Neutrophil (primary cell): Measurements from ENCODE around the gene JPH3.

Source experiments
- H3K27ac ChIP-seq: fragments of 200-600 bp; sonication (generic); 2 replicates; pipeline ENCODE4 v1.5.1; 2016; ENCODE audit warnings: mild to moderate bottlenecking, moderate library complexity
- H3K27me3 ChIP-seq: fragments of 200-600 bp; sonication (generic); 2 replicates; pipeline ENCODE4 v1.6.0; 2016; ENCODE audit warnings: mild to moderate bottlenecking
- H3K36me3 ChIP-seq: fragments of 200-600 bp; sonication (generic); 2 replicates; pipeline ENCODE4 v1.5.1; 2017
- H3K4me1 ChIP-seq, 2 experiments: fragments of 200-600 bp in 1 of 2; sonication (generic) in 1 of 2; 1 replicate in 1 of 2; 2 replicates in 1 of 2; pipeline versions ENCODE4 v1.5.1 to v1.6.1; 2013 to 2016; ENCODE audit warnings: low read depth in 1 of 2, low read length in 1 of 2, mild to moderate bottlenecking in 1 of 2, moderate library complexity in 1 of 2; ENCODE audit not compliant: control insufficient read depth in 1 of 2, insufficient read depth in 1 of 2
- H3K4me3 ChIP-seq, 2 experiments: fragments of 200-600 bp in 1 of 2; sonication (generic) in 1 of 2; 1 replicate in 1 of 2; 2 replicates in 1 of 2; pipeline ENCODE4 v1.5.1; 2013 to 2016; ENCODE audit warnings: low read depth in 1 of 2, low read length in 1 of 2, mild to moderate bottlenecking in 1 of 2, moderate library complexity in 1 of 2
- H3K9me3 ChIP-seq: fragments of 200-600 bp; sonication (generic); 2 replicates; pipeline ENCODE4 v1.5.1; 2016
- TF ChIP-seq, protein P1 (sequence below): fragments of 200-600 bp; sonication (generic); IDR thresholded peaks from 2 replicates; pipeline ENCODE4 v1.5.1; 2016; ENCODE audit warnings: antibody characterized with exemption

Gene JPH3

DNA sequence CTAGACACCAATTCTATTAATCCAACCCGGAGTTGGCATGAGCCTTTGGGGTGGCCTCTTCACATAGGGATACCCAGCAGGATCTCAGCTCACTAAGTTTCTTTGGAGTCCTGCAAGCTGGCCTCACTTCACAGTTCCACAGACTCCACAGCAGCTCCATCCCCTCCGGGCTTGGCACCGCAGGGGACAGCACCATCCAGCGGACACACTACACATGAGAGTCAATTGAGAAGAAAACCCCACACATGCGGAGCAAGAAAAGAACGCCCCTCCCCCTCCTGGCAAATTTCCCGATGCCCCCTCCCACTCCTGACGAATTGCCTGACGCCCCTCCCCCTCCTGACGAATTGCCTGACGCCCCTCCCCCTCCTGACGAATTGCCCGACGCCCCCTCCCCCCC is 132.3 kb downstream of the JPH3 start:
- Histone ChIP-seq H3K4me3 (no peak overlapping the region), H3K36me3 (peaks cover 36% of the 10 kb centered on the region), H3K27me3 (no peaks in the 10 kb centered on the region), H3K27ac (no peak overlapping the region), H3K9me3 (no peaks in the 10 kb centered on the region), H3K4me1 (no peaks in the 10 kb centered on the region)
- TF ChIP-seq, protein P1, sequence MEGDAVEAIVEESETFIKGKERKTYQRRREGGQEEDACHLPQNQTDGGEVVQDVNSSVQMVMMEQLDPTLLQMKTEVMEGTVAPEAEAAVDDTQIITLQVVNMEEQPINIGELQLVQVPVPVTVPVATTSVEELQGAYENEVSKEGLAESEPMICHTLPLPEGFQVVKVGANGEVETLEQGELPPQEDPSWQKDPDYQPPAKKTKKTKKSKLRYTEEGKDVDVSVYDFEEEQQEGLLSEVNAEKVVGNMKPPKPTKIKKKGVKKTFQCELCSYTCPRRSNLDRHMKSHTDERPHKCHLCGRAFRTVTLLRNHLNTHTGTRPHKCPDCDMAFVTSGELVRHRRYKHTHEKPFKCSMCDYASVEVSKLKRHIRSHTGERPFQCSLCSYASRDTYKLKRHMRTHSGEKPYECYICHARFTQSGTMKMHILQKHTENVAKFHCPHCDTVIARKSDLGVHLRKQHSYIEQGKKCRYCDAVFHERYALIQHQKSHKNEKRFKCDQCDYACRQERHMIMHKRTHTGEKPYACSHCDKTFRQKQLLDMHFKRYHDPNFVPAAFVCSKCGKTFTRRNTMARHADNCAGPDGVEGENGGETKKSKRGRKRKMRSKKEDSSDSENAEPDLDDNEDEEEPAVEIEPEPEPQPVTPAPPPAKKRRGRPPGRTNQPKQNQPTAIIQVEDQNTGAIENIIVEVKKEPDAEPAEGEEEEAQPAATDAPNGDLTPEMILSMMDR: no peak

DNA sequence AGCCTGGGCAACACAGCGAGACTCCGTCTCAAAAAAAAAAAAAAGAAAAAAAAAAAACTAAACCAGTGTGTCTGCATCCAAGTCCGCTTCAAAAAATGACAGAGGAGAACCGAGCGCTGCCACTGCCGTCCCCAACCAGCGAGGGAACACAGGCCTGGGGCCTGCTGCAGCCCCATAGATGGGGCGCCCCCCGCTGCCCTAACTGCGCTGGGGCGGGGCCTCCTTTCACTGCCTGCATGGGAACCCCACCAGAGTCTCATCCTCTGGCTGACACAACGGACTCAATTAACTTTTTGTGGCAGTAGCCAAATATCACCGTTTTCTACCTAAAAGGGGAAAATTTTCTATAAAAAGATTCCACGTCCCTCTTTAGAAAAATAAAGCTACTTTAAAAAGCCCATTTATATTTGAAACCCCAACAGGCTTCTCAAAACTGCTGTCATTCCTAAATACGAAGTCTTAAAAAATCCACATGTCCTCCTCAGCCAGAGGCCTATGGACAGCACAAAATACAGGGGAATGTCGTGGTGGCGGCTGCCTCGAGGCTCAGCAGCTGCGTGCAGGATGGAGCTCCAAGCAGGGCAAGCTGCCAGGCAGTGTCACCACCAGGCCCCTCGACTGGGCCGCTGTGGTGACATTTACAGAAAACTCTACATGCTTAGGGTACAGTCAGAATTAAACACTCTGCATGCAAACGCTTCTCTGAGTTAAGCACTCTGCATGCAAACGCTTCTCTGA is 133.1 kb downstream of the JPH3 start:
- Histone ChIP-seq H3K9me3 (no peaks in the 10 kb centered on the region), H3K27me3 (no peaks in the 10 kb centered on the region), H3K4me3 (no peak overlapping the region), H3K4me1 (no peaks in the 10 kb centered on the region), H3K27ac (no peak overlapping the region), H3K36me3 (peaks cover 38% of the 10 kb centered on the region)
- TF ChIP-seq, protein P1: no peak

DNA sequence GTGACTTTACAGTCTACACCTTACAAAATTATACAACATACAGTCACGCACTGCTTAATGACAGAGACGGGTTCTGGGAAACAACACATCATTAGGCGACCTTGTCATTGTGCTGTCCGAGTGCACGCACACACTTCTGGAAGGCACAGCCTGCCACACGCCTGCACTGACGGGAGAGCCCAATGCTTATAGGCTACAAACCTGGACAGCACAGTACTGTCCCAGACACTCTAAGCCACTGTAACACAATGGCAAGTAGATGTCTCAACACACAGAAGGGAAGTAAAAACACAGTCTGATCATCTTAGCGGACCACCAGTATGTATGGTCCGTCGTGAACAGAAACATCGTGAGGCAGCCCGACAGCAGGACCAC is 133.7 kb downstream of the JPH3 start:
- no peak overlapping the region for H3K4me3 ChIP-seq
- H3K27ac ChIP-seq: no peak overlapping the region
- H3K27me3 ChIP-seq: no peaks in the 10 kb centered on the region
- no peaks in the 10 kb centered on the region for H3K9me3 ChIP-seq
- TF ChIP-seq, protein P1: no peak
- H3K4me1 ChIP-seq: no peaks in the 10 kb centered on the region
- peaks cover 43% of the 10 kb centered on the region for H3K36me3 ChIP-seq

DNA sequence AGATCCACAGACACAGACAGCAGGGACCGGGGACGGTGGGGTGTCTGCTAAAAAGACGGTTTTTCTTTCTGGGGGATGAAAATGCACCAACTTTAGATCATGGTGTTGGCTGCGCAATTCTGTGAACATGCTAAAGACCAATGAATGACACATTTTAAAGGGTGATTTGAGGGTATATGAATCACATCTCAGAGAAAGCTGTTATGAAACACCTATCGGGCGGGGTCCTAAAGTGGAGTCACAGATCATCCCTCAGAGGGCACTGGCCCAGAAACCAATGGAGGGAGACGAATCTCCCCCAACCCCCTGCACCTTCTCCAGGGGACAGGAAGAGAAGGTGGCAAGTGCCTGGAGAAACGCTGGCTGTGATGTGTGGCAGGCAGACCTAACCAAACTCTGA is 137.5 kb downstream of the JPH3 start:
- Histone ChIP-seq H3K27ac (no peak overlapping the region), H3K4me3 (no peak overlapping the region), H3K9me3 (no peaks in the 10 kb centered on the region), H3K4me1 (no peaks in the 10 kb centered on the region), H3K36me3 (peaks cover 52% of the 10 kb centered on the region), H3K27me3 (no peaks in the 10 kb centered on the region)
- TF ChIP-seq, protein P1: no peak

DNA sequence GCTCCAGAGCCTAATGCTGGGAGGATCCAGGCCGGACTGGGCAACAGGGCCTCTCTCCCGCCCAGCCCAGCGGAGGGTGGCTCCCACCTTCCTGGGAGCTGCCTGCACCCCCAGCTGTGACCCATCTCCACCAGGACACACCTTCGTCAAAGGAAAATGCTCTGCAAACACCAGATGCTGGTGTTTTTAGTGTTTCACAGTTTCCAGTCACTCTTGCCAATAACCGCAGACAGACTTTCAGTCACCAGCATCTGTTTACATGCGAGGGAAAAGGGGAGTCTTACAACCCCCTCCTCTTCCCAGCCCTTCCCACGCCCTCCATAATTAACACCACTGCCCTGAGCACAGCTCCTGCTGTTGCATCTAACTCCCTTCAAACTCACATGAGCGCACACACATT is 138.1 kb downstream of the JPH3 start:
- Histone ChIP-seq H3K4me1 (no peaks in the 10 kb centered on the region), H3K9me3 (no peaks in the 10 kb centered on the region), H3K27me3 (no peaks in the 10 kb centered on the region), H3K4me3 (no peak overlapping the region), H3K36me3 (peaks cover 58% of the 10 kb centered on the region), H3K27ac (no peak overlapping the region)
- TF ChIP-seq, protein P1: no peak
